GM23338 (cell line): ENCODE results near the gene MAPT. TPM values are rescaled to one million over a fixed set of nuclear protein-coding genes. Genes with fewer than 3 reads are reported as not detected.

Experiments
- ATAC-seq: fragments of 200-7000 bp; cut with Tn5 transposase; 3 replicates; pipeline ENCODE4 v1.9.1; 2020
- DNase-seq: peaks from one replicate; pipeline ENCODE4 v3.0.0-alpha.2; 2015; ENCODE audit warnings: low spot score
- H2AFZ ChIP-seq: fragments of 200-600 bp; sonication (generic); 2 replicates; pipeline ENCODE4 v1.8.0; 2016; ENCODE audit warnings: antibody characterized with exemption, mild to moderate bottlenecking, moderate library complexity
- H3F3A ChIP-seq: fragments of 200-600 bp; sonication (generic); replicated peaks from 2 replicates; pipeline ENCODE4 v1.8.0; 2017; ENCODE audit warnings: antibody characterized with exemption, mixed run types, low read depth
- H3K27ac ChIP-seq: fragments of 200-600 bp; sonication (generic); 2 replicates; pipeline ENCODE4 v1.6.1; 2016; ENCODE audit warnings: low read depth
- H3K27me3 ChIP-seq: fragments of 200-600 bp; sonication (generic); 2 replicates; pipeline ENCODE4 v1.8.0; 2016; ENCODE audit warnings: mild to moderate bottlenecking, mixed run types, moderate library complexity; ENCODE audit not compliant: insufficient read depth
- H3K36me3 ChIP-seq: fragments of 200-600 bp; sonication (generic); 2 replicates; pipeline ENCODE4 v1.8.0; 2016; ENCODE audit warnings: mild to moderate bottlenecking; ENCODE audit not compliant: insufficient read depth
- H3K4me1 ChIP-seq: fragments of 200-600 bp; sonication (generic); 2 replicates; pipeline ENCODE4 v1.8.0; 2016; ENCODE audit warnings: mild to moderate bottlenecking, moderate library complexity; ENCODE audit not compliant: insufficient read depth
- H3K4me2 ChIP-seq: fragments of 200-600 bp; sonication (generic); 2 replicates; pipeline ENCODE4 v1.7.1; 2017; ENCODE audit warnings: mixed run types
- H3K4me3 ChIP-seq: fragments of 200-600 bp; sonication (generic); 2 replicates; pipeline ENCODE4 v1.6.1; 2016; ENCODE audit warnings: mixed run types
- H3K79me2 ChIP-seq: fragments of 200-600 bp; sonication (generic); replicated peaks from 2 replicates; pipeline ENCODE4 v1.8.0; 2017; ENCODE audit warnings: mild to moderate bottlenecking; ENCODE audit not compliant: insufficient read depth
- H3K9me2 ChIP-seq: fragments of 200-600 bp; sonication (generic); 2 replicates; pipeline ENCODE4 v1.8.0; 2017; ENCODE audit not compliant: insufficient read depth
- H4K20me1 ChIP-seq: fragments of 200-600 bp; sonication (generic); replicated peaks from 2 replicates; pipeline ENCODE4 v1.8.0; 2017; ENCODE audit warnings: mild to moderate bottlenecking; ENCODE audit not compliant: insufficient read depth
- H3K27ac Mint-ChIP-seq: 2 replicates; pipeline ENCODE4 v1.8.0; 2020; ENCODE audit warnings: inconsistent platforms, mild to moderate bottlenecking, moderate library complexity, mixed read lengths
- H3K27me3 Mint-ChIP-seq: 3 replicates; pipeline ENCODE4 v1.8.0; 2022; ENCODE audit warnings: low read depth, mild to moderate bottlenecking, moderate library complexity, mixed read lengths, inconsistent platforms; ENCODE audit not compliant: insufficient read depth, poor library complexity
- H3K36me3 Mint-ChIP-seq: 3 replicates; pipeline ENCODE4 v1.8.0; 2021; ENCODE audit warnings: low read depth, mild to moderate bottlenecking, inconsistent platforms, moderate library complexity, mixed read lengths
- H3K4me1 Mint-ChIP-seq: 3 replicates; pipeline ENCODE4 v1.8.0; 2020; ENCODE audit warnings: mild to moderate bottlenecking, inconsistent platforms, mixed read lengths
- H3K4me3 Mint-ChIP-seq: 3 replicates; pipeline ENCODE4 v1.8.0; 2021; ENCODE audit warnings: moderate library complexity, mild to moderate bottlenecking, inconsistent platforms, mixed read lengths
- H3K9me3 Mint-ChIP-seq: 3 replicates; pipeline ENCODE4 v1.8.0; 2020; ENCODE audit warnings: moderate library complexity, mild to moderate bottlenecking, inconsistent platforms, mixed read lengths
- CREB1 ChIP-seq: fragments of 250-450 bp; sonication (Bioruptor Pico); IDR thresholded peaks from 2 replicates; pipeline ENCODE4 v1.5.0; 2020; ENCODE audit warnings: low read depth, mild to moderate bottlenecking, moderate library complexity
- CTCF ChIP-seq, 2 experiments: fragments of 200-600 bp in 1 of 2; sonication (generic) in 1 of 2; conservative IDR thresholded peaks; 2 replicates each; pipeline versions ENCODE4 v1.5.1 to v1.6.1; 2016 to 2017; ENCODE audit warnings: antibody characterized with exemption in 2 of 2, low read depth in 2 of 2, mild to moderate bottlenecking in 2 of 2, moderate library complexity in 1 of 2
- ETS1 ChIP-seq: IDR thresholded peaks from 2 replicates; pipeline ENCODE4 v1.6.1; 2016; ENCODE audit warnings: antibody characterized with exemption
- EZH2phosphoT487 ChIP-seq: fragments of 200-600 bp; sonication (generic); IDR thresholded peaks from one replicate; pipeline ENCODE4 v1.8.1; 2018; ENCODE audit warnings: antibody characterized with exemption; ENCODE audit not compliant: unreplicated experiment
- POLR2AphosphoS5 ChIP-seq: IDR thresholded peaks from 2 replicates; pipeline ENCODE4 v1.6.1; 2016; ENCODE audit warnings: antibody characterized with exemption, low read depth
- STAT1 ChIP-seq: IDR thresholded peaks from one replicate; pipeline ENCODE4 v1.6.1; 2016; ENCODE audit warnings: antibody characterized with exemption; ENCODE audit not compliant: unreplicated experiment
- ZNF462 ChIP-seq: fragments of 250-450 bp; sonication (Bioruptor Pico); IDR thresholded peaks from 2 replicates; pipeline ENCODE4 v1.5.0; 2020; ENCODE audit warnings: mild to moderate bottlenecking, moderate library complexity
- polyA plus RNA-seq: library from polyadenylated mRNA; unstranded; fragments of >200 nt; fragmentation: Nextera tagmentation; extraction: Ambion mirVana; gene quantifications from 2 replicates; pipeline ENCODE4 v1.2.1, GENCODE V29; 2016
- total RNA-seq: library from RNA; depleted of rRNA; stranded (reverse); fragments of >200 nt; shearing (Covaris generic); gene quantifications from 2 replicates; pipeline ENCODE4 v1.2.3, GENCODE V29; 2014

Gene MAPT
- total and polyA plus RNA-seq, 2 experiments from 2014 or later = 1.1 to 2.1 TPM

- TF ChIP-seq ZNF462 (CRISPR knock-in tag) (no peak), STAT1 (no peak), EZH2phosphoT487 (no peak), CREB1 (CRISPR knock-in tag) (no peak)
Measured at GRCh38 chr17:45972531-45972930, 78.2 kb downstream of the MAPT start (continued).

- Histone ChIP-seq H3K27ac (no peak overlapping the region), H3F3A (no peaks in the 10 kb centered on the region), H4K20me1 (no peaks in the 10 kb centered on the region), H3K4me2 (no peak overlapping the region), H3K27me3 (0 out of 2 replicates have a peak, but pooled peaks cover 2% of the 10 kb centered on the region), H3K4me1 (no peaks in the 10 kb centered on the region), H3K36me3 (no peaks in the 10 kb centered on the region), H3K79me2 (no peaks in the 10 kb centered on the region), H3K4me3 (no peak overlapping the region), H2AFZ (no peak overlapping the region), H3K9me2 (0 out of 2 replicates have a peak, but pooled peaks cover 16% of the 10 kb centered on the region)
- H3K4me3 Mint-ChIP-seq = no peak overlapping the region
- H3K4me1 Mint-ChIP-seq = no peaks in the 10 kb centered on the region
- no peaks in the 10 kb centered on the region; the same call in 2 of the 3 replicates for H3K9me3 Mint-ChIP-seq
- ATAC-seq (no peak), DNase-seq (no peak)
- no peak overlapping the region for H3K27ac Mint-ChIP-seq
- peaks cover 5% of the 10 kb centered on the region for H3K27me3 Mint-ChIP-seq
- no peaks in the 10 kb centered on the region for H3K36me3 Mint-ChIP-seq
- TF ChIP-seq CREB1 (CRISPR knock-in tag) (no peak), POLR2AphosphoS5 (no peak), ETS1 (no peak), CTCF (conservative IDR thresholded peaks at IDR 0.05; ENCODE audit: low read depth in 2 of 2) (no peak)
Measured at GRCh38 chr17:45973099-45973780, 78.9 kb downstream of the MAPT start.
